Activated T-helper 1 cell treated with anti-CD3 and anti-CD28 coated beads, Interleukin-12 subunit alpha, Interleukin-12 subunit beta, Interleukin-2, Interleukin-4 antibody, amounts not matched to agents 30 ng/mL and 10 ng/mL and 1 ng/mL, durations not matched to agents 14 hours and 24 hours and 36 hours (primary cell): Measurements from ENCODE around the gene BAHCC1. TPM values are rescaled to one million over a fixed set of nuclear protein-coding genes. Genes with fewer than 3 reads are reported as not detected.

ENCODE experiments used
- DNase-seq: peaks from one replicate; pipeline ENCODE4 v3.0.0; 2021; ENCODE audit warnings: low spot score
- H3K27ac Mint-ChIP-seq: one replicate; pipeline ENCODE4 v1.8.0; 2021; ENCODE audit warnings: mild to moderate bottlenecking, mixed read lengths
- H3K27me3 Mint-ChIP-seq: one replicate; pipeline ENCODE4 v1.8.0; 2022; ENCODE audit warnings: mild to moderate bottlenecking, moderate library complexity, mixed read lengths; ENCODE audit not compliant: insufficient read depth
- H3K36me3 Mint-ChIP-seq: one replicate; pipeline ENCODE4 v1.8.0; 2021; ENCODE audit warnings: low read depth, mixed read lengths
- H3K4me1 Mint-ChIP-seq: one replicate; pipeline ENCODE4 v1.8.0; 2021; ENCODE audit warnings: low read depth, mixed read lengths
- H3K4me3 Mint-ChIP-seq: one replicate; pipeline ENCODE4 v1.8.0; 2021; ENCODE audit warnings: mild to moderate bottlenecking, moderate library complexity, mixed read lengths
- H3K9me3 Mint-ChIP-seq: one replicate; pipeline ENCODE4 v1.8.0; 2021; ENCODE audit warnings: mixed read lengths
- intact Hi-C: fragments of 100-400 bp; cut with micrococcal nuclease; formaldehyde crosslinking; loops from one replicate; pipeline ENCODE4 v1.15.1; 2024
- total RNA-seq: library from RNA; stranded (reverse); gene quantifications from 2 replicates; pipeline ENCODE4 v1.2.3, GENCODE V29; 2022

The BAHCC1 gene
- total RNA-seq, 1 donor from 2014 or later, result 0.08 TPM

GRCh38 chr17:81481815-81482505, 86.7 kb downstream of the BAHCC1 start:
- intact Hi-C loops, result no loop called here
- H3K27ac Mint-ChIP-seq, result no peak overlapping the region
- peaks cover 34% of the 10 kb centered on the region for H3K27me3 Mint-ChIP-seq
- H3K4me1 Mint-ChIP-seq, result no peaks in the 10 kb centered on the region
- no peaks in the 10 kb centered on the region for H3K36me3 Mint-ChIP-seq
- no peaks in the 10 kb centered on the region for H3K9me3 Mint-ChIP-seq
- DNase-seq, result no peak
- peak overlapping the region; percentile 54 for H3K4me3 Mint-ChIP-seq

GRCh38 chr17:81482673-81483072, 87.4 kb downstream of the BAHCC1 start:
- no peak for DNase-seq
- intact Hi-C loops, result no loop called here
- peaks cover 34% of the 10 kb centered on the region for H3K27me3 Mint-ChIP-seq
- H3K27ac Mint-ChIP-seq, result no peak overlapping the region
- no peaks in the 10 kb centered on the region for H3K36me3 Mint-ChIP-seq
- no peaks in the 10 kb centered on the region for H3K4me1 Mint-ChIP-seq
- peak overlapping the region; percentile 2 for H3K4me3 Mint-ChIP-seq
- H3K9me3 Mint-ChIP-seq, result no peaks in the 10 kb centered on the region

- Mint-ChIP-seq H3K9me3 (no peaks in the 10 kb centered on the region), H3K4me1 (no peaks in the 10 kb centered on the region), H3K36me3 (no peaks in the 10 kb centered on the region), H3K4me3 (no peak overlapping the region), H3K27me3 (peaks cover 30% of the 10 kb centered on the region), H3K27ac (no peak overlapping the region)
- no peak for DNase-seq
- intact Hi-C loops, result no loop called here
These were observed 88.0 kb downstream of the BAHCC1 start for GRCh38 chr17:81483085-81483861.

GRCh38 chr17:81483862-81484194, 88.6 kb downstream of the BAHCC1 start:
- Mint-ChIP-seq H3K36me3 (no peaks in the 10 kb centered on the region), H3K9me3 (no peaks in the 10 kb centered on the region), H3K4me3 (no peak overlapping the region), H3K27me3 (peaks cover 30% of the 10 kb centered on the region), H3K4me1 (no peaks in the 10 kb centered on the region), H3K27ac (no peak overlapping the region)
- intact Hi-C loops, result loop anchor here (1.0 to 2.0 kb wide), 5 partner anchors 30 to 245 kb away; partner anchors contain the start of genes BAHCC1, NDUFAF8, SLC38A10 and TEPSIN
- DNase-seq, result no peak

GRCh38 chr17:81484195-81484979, 89.1 kb downstream of the BAHCC1 start:
- peak; percentile 86 for DNase-seq
- H3K27me3 Mint-ChIP-seq, result peaks cover 30% of the 10 kb centered on the region
- H3K27ac Mint-ChIP-seq, result no peak overlapping the region
- no peaks in the 10 kb centered on the region for H3K4me1 Mint-ChIP-seq
- no peaks in the 10 kb centered on the region for H3K36me3 Mint-ChIP-seq
- intact Hi-C loops, result loop anchor here (1.0 to 2.0 kb wide), 5 partner anchors 30 to 245 kb away; partner anchors contain the start of genes BAHCC1, NDUFAF8, SLC38A10 and TEPSIN
- H3K4me3 Mint-ChIP-seq, result no peak overlapping the region
- no peaks in the 10 kb centered on the region for H3K9me3 Mint-ChIP-seq

GRCh38 chr17:81486199-81486810, 91.0 kb downstream of the BAHCC1 start:
- Mint-ChIP-seq H3K9me3 (no peaks in the 10 kb centered on the region), H3K4me1 (no peaks in the 10 kb centered on the region), H3K36me3 (no peaks in the 10 kb centered on the region), H3K4me3 (peak overlapping the region; percentile 27), H3K27ac (peak overlapping the region; percentile 40), H3K27me3 (peaks cover 21% of the 10 kb centered on the region)
- intact Hi-C loops, result loop anchor here (2.0 kb wide), 1 partner anchor 22 kb away; no protein-coding TSS in a partner anchor
- no peak for DNase-seq

- Mint-ChIP-seq H3K27me3 (peaks cover 17% of the 10 kb centered on the region), H3K4me1 (no peaks in the 10 kb centered on the region), H3K27ac (no peak overlapping the region), H3K36me3 (no peaks in the 10 kb centered on the region), H3K9me3 (no peaks in the 10 kb centered on the region), H3K4me3 (peak overlapping the region; percentile 68)
- intact Hi-C loops, result loop anchor here (2.0 kb wide), 1 partner anchor 22 kb away; no protein-coding TSS in a partner anchor
- no peak for DNase-seq
These were observed 91.8 kb downstream of the BAHCC1 start for GRCh38 chr17:81487089-81487486.

GRCh38 chr17:81487487-81488275, 92.4 kb downstream of the BAHCC1 start:
- Mint-ChIP-seq H3K27me3 (peaks cover 15% of the 10 kb centered on the region), H3K4me3 (peak overlapping the region; percentile 68), H3K36me3 (no peaks in the 10 kb centered on the region), H3K4me1 (no peaks in the 10 kb centered on the region), H3K27ac (no peak overlapping the region), H3K9me3 (no peaks in the 10 kb centered on the region)
- peak; percentile 76 for DNase-seq
- intact Hi-C loops, result loop anchor here (1.0 to 2.0 kb wide), 2 partner anchors 21 to 65 kb away; partner anchors contain the start of gene FAAP100

GRCh38 chr17:81488276-81488860, 93.1 kb downstream of the BAHCC1 start:
- DNase-seq, result no peak
- Mint-ChIP-seq H3K4me3 (no peak overlapping the region), H3K9me3 (no peaks in the 10 kb centered on the region), H3K4me1 (no peaks in the 10 kb centered on the region), H3K27ac (no peak overlapping the region), H3K36me3 (no peaks in the 10 kb centered on the region), H3K27me3 (peaks cover 13% of the 10 kb centered on the region)
- intact Hi-C loops, result loop anchor here (1.0 kb wide), 1 partner anchor 64 kb away; the partner anchor contains the start of gene FAAP100

GRCh38 chr17:81489012-81489997, 94.0 kb downstream of the BAHCC1 start:
- no peaks in the 10 kb centered on the region for H3K4me1 Mint-ChIP-seq
- H3K27ac Mint-ChIP-seq, result peak overlapping the region; percentile 32
- intact Hi-C loops, result no loop called here
- no peaks in the 10 kb centered on the region for H3K36me3 Mint-ChIP-seq
- H3K27me3 Mint-ChIP-seq, result peaks cover 14% of the 10 kb centered on the region
- peak overlapping the region; percentile 69 for H3K4me3 Mint-ChIP-seq
- no peak for DNase-seq
- H3K9me3 Mint-ChIP-seq, result no peaks in the 10 kb centered on the region
